Neuronal stem cell (in vitro differentiated cells): ENCODE results near the gene ALDOC.
A peak's percentile ranks its signal among the peaks of the same experiment; 100 is the strongest.

Source experiments
- DNase-seq: peaks from one replicate; pipeline ENCODE4 v3.0.0-alpha.2; 2013; ENCODE audit warnings: low spot score
- H2AFZ ChIP-seq: one replicate; pipeline ENCODE4 v1.6.1; 2013; ENCODE audit warnings: mild to moderate bottlenecking, low read length, inconsistent platforms
- H2AK5ac ChIP-seq: 2 replicates; pipeline ENCODE4 v1.6.1; 2013; ENCODE audit warnings: low read depth, mild to moderate bottlenecking, inconsistent platforms, low read length, moderate library complexity, mixed read lengths
- H2BK120ac ChIP-seq: 2 replicates; pipeline ENCODE4 v1.6.1; 2013; ENCODE audit warnings: low read depth, mild to moderate bottlenecking, inconsistent platforms, low read length, moderate library complexity, mixed read lengths
- H2BK12ac ChIP-seq: one replicate; pipeline ENCODE4 v1.6.1; 2013; ENCODE audit warnings: low read length, inconsistent platforms
- H2BK15ac ChIP-seq: 2 replicates; pipeline ENCODE4 v1.6.1; 2013; ENCODE audit warnings: mild to moderate bottlenecking, low read length, inconsistent platforms, mixed read lengths
- H2BK5ac ChIP-seq: one replicate; pipeline ENCODE4 v1.6.1; 2013; ENCODE audit warnings: inconsistent platforms, mild to moderate bottlenecking, low read length, moderate library complexity
- H3K14ac ChIP-seq: one replicate; pipeline ENCODE4 v1.6.1; 2013; ENCODE audit warnings: low read length, inconsistent platforms
- H3K18ac ChIP-seq: 2 replicates; pipeline ENCODE4 v1.6.1; 2013; ENCODE audit warnings: low read length, inconsistent platforms
- H3K23ac ChIP-seq: 2 replicates; pipeline ENCODE4 v1.6.1; 2013; ENCODE audit warnings: low read depth, mild to moderate bottlenecking, mixed read lengths, low read length, inconsistent platforms; ENCODE audit not compliant: poor library complexity
- H3K27ac ChIP-seq: replicated peaks from 3 replicates; pipeline ENCODE4 v1.5.1; 2013; ENCODE audit warnings: low read length, inconsistent platforms
- H3K27me3 ChIP-seq, 3 experiments: 2 replicates each; pipeline ENCODE4 v1.6.1; 2013; ENCODE audit warnings: low read length in 3 of 3, mild to moderate bottlenecking in 2 of 3, inconsistent platforms in 1 of 3, low read depth in 1 of 3, mixed read lengths in 1 of 3, moderate library complexity in 1 of 3; ENCODE audit not compliant: control insufficient read depth in 3 of 3, insufficient read depth in 3 of 3
- H3K36me3 ChIP-seq, 2 donors: replicated peaks in 1 of 2; 2 replicates each; pipeline ENCODE4 v1.6.1; 2013; ENCODE audit warnings: low read length in 2 of 2; ENCODE audit not compliant: control insufficient read depth in 2 of 2, insufficient read depth in 2 of 2
- H3K4ac ChIP-seq: 2 replicates; pipeline ENCODE4 v1.6.1; 2013; ENCODE audit warnings: inconsistent platforms, mild to moderate bottlenecking, low read length, moderate library complexity
- H3K4me1 ChIP-seq, 2 donors: 1 replicate in 1 of 2; 2 replicates in 1 of 2; pipeline ENCODE4 v1.6.1; 2013; ENCODE audit warnings: low read length in 2 of 2, low read depth in 1 of 2; ENCODE audit not compliant: control insufficient read depth in 2 of 2, insufficient read depth in 1 of 2
- H3K4me2 ChIP-seq: one replicate; pipeline ENCODE4 v1.6.1; 2013; ENCODE audit warnings: mild to moderate bottlenecking, low read length, inconsistent platforms; ENCODE audit not compliant: insufficient read depth, poor library complexity, severe bottlenecking
- H3K4me3 ChIP-seq, 2 donors: 2 replicates each; pipeline ENCODE4 v1.5.1; 2013; ENCODE audit warnings: low read length in 2 of 2, mild to moderate bottlenecking in 2 of 2, inconsistent platforms in 1 of 2, moderate library complexity in 1 of 2
- H3K79me1 ChIP-seq: one replicate; pipeline ENCODE4 v1.6.1; 2013; ENCODE audit warnings: low read depth, mild to moderate bottlenecking, inconsistent platforms, low read length, moderate library complexity
- H3K9ac ChIP-seq: one replicate; pipeline ENCODE4 v1.6.1; 2013; ENCODE audit warnings: mild to moderate bottlenecking, low read depth, low read length, inconsistent platforms; ENCODE audit not compliant: poor library complexity
- H3K9me3 ChIP-seq, 2 donors: replicated peaks in 1 of 2; 2 replicates each; pipeline versions ENCODE3 to v1.6.1; 2013; ENCODE audit warnings: low read length in 2 of 2, mild to moderate bottlenecking in 2 of 2, inconsistent platforms in 1 of 2, low read depth in 1 of 2, mixed read lengths in 1 of 2, moderate library complexity in 1 of 2; ENCODE audit not compliant: control insufficient read depth in 2 of 2, insufficient read depth in 1 of 2
- H4K8ac ChIP-seq: one replicate; pipeline ENCODE4 v1.6.1; 2013; ENCODE audit warnings: low read depth, mild to moderate bottlenecking, inconsistent platforms, low read length, moderate library complexity
- H4K91ac ChIP-seq: one replicate; pipeline ENCODE4 v1.6.1; 2013; ENCODE audit warnings: low read length, low read depth, mild to moderate bottlenecking, inconsistent platforms; ENCODE audit not compliant: poor library complexity
- WGBS, 2 donors: extraction: QIAGEN DNeasy Blood & Tissue Kit; methylation state at CpG; one replicate each; pipeline ENCODE4 v1.1.7; 2013; ENCODE audit warnings: missing lambda C conversion rate in 2 of 2, mixed read lengths in 1 of 2; ENCODE audit not compliant: insufficient read length in 2 of 2, insufficient replicate concordance in 1 of 2; ENCODE audit errors: extremely low coverage in 2 of 2; 5-methylcytosine and 5-hydroxymethylcytosine counted together

The ALDOC gene

GRCh38 chr17:28547096-28547622 is 29.5 kb downstream of the ALDOC start:
- Histone ChIP-seq H4K91ac (no peak overlapping the region), H2BK120ac (no peak overlapping the region), H3K9ac (no peak overlapping the region), H3K23ac (no peak overlapping the region), H3K4me3 (no peak overlapping the region), H3K36me3 (peaks cover 5 to 23% of the 10 kb centered on the region in 2 donors), H3K27me3 (no peaks in the 10 kb centered on the region), H3K4me1 (peaks cover 12 to 21% of the 10 kb centered on the region in 2 donors), H3K14ac (no peak overlapping the region), H2BK15ac (no peak overlapping the region), H3K79me1 (peaks cover 6% of the 10 kb centered on the region), H2BK12ac (no peak overlapping the region), H2AK5ac (no peak overlapping the region), H2AFZ (no peak overlapping the region), H3K4me2 (no peak overlapping the region), H3K9me3 (no peaks in the 10 kb centered on the region), H3K4ac (no peak overlapping the region), H3K27ac (no peak overlapping the region), H3K18ac (no peak overlapping the region), H4K8ac (no peak overlapping the region), H2BK5ac (no peak overlapping the region)
- DNase-seq, result no peak
- WGBS, 2 donors, result no CpG with 5 or more reads among the region's 14 CpGs

- Histone ChIP-seq H3K23ac (peak overlapping the region; percentile 46), H4K91ac (no peak overlapping the region), H2BK120ac (no peak overlapping the region), H3K4ac (no peak overlapping the region), H3K9ac (no peak overlapping the region), H3K27ac (no peak overlapping the region), H3K9me3 (no peaks in the 10 kb centered on the region), H2BK15ac (no peak overlapping the region), H2BK12ac (no peak overlapping the region), H3K79me1 (no peaks in the 10 kb centered on the region), H3K14ac (no peak overlapping the region), H4K8ac (no peak overlapping the region), H3K18ac (no peak overlapping the region), H3K27me3 (no peaks in the 10 kb centered on the region), H2AK5ac (no peak overlapping the region), H3K4me3 (no peak overlapping the region), H3K4me2 (no peak overlapping the region), H3K4me1 (peaks cover 4 to 17% of the 10 kb centered on the region in 2 donors), H2AFZ (no peak overlapping the region), H2BK5ac (no peak overlapping the region), H3K36me3 (peaks cover 5 to 23% of the 10 kb centered on the region in 2 donors)
- DNase-seq, result no peak
- WGBS, 2 donors, result no CpG with 5 or more reads among the region's 6 CpGs
Measured at GRCh38 chr17:28545787-28546415, 30.8 kb downstream of the ALDOC start.

GRCh38 chr17:28545141-28545503 is 31.6 kb downstream of the ALDOC start:
- DNase-seq, result no peak
- H3K9ac ChIP-seq, result no peak overlapping the region

GRCh38 chr17:28544402-28545140 is 32.1 kb downstream of the ALDOC start:
- H3K27ac ChIP-seq, result no peak overlapping the region
- H3K4ac ChIP-seq, result no peak overlapping the region
- no peak overlapping the region for H2AFZ ChIP-seq
- H3K4me1 ChIP-seq, result peaks cover 4 to 12% of the 10 kb centered on the region in 2 donors
- H2AK5ac ChIP-seq, result no peak overlapping the region
- no peaks in the 10 kb centered on the region for H3K9me3 ChIP-seq
- no peak for DNase-seq
- no peak overlapping the region for H3K14ac ChIP-seq
- no peak overlapping the region for H2BK120ac ChIP-seq
- no peak overlapping the region for H3K23ac ChIP-seq
- peaks cover 5 to 23% of the 10 kb centered on the region in 2 donors for H3K36me3 ChIP-seq
- no peak overlapping the region for H3K9ac ChIP-seq
- H3K4me3 ChIP-seq, result no peak overlapping the region
- no CpG with 5 or more reads among the region's 4 CpGs for WGBS, 2 donors
- no peak overlapping the region for H2BK15ac ChIP-seq
- no peak overlapping the region for H3K4me2 ChIP-seq
- H3K27me3 ChIP-seq, result no peaks in the 10 kb centered on the region
- no peak overlapping the region for H4K91ac ChIP-seq
- peak overlapping the region; percentile 49 for H3K18ac ChIP-seq
- H4K8ac ChIP-seq, result no peak overlapping the region
- H2BK5ac ChIP-seq, result no peak overlapping the region
- H3K79me1 ChIP-seq, result no peaks in the 10 kb centered on the region
- H2BK12ac ChIP-seq, result no peak overlapping the region

More at GRCh38 chr17:28545141-28545503, 31.6 kb downstream of the ALDOC start:
- Histone ChIP-seq H2BK15ac (no peak overlapping the region), H2AFZ (no peak overlapping the region), H3K4me1 (peaks cover 4 to 15% of the 10 kb centered on the region in 2 donors), H3K27me3 (no peaks in the 10 kb centered on the region), H3K79me1 (no peaks in the 10 kb centered on the region), H3K27ac (no peak overlapping the region), H3K4me3 (no peak overlapping the region), H2BK5ac (no peak overlapping the region), H3K23ac (no peak overlapping the region), H2AK5ac (no peak overlapping the region), H3K4me2 (no peak overlapping the region), H3K18ac (no peak overlapping the region), H2BK12ac (no peak overlapping the region), H3K14ac (no peak overlapping the region), H4K8ac (no peak overlapping the region), H3K4ac (no peak overlapping the region), H4K91ac (no peak overlapping the region), H2BK120ac (no peak overlapping the region), H3K9me3 (no peaks in the 10 kb centered on the region), H3K36me3 (peaks cover 5 to 23% of the 10 kb centered on the region in 2 donors)
- WGBS, 2 donors, result no CpG with 5 or more reads among the region's 2 CpGs
